Mucosa of gallbladder (tissue), 1 donor: ENCODE results near the gene RBM10. TPM values are rescaled to one million over a fixed set of nuclear protein-coding genes. Genes with fewer than 3 reads are reported as not detected.

Source experiments
- DNase-seq: peaks from one replicate; pipeline ENCODE4 v3.0.0-alpha.2; 2020; ENCODE audit warnings: low spot score
- total RNA-seq: library from RNA; stranded (reverse); gene quantifications from one replicate; pipeline ENCODE4 v1.2.1, GENCODE V29; 2021
- donor health status: DM: no; HTN: no; CAD: no.

RBM10 gene
- total RNA-seq, 1 donor from 2014 or later: 47.6 TPM

GRCh38 chrX:47148946-47149345 is 3.9 kb downstream of the RBM10 start:
- no peak for DNase-seq

GRCh38 chrX:47151435-47151834 is 6.4 kb downstream of the RBM10 start:
- DNase-seq: no peak

GRCh38 chrX:47156611-47157520 is 11.8 kb downstream of the RBM10 start:
- DNase-seq: no peak

GRCh38 chrX:47158131-47158530 is 13.1 kb downstream of the RBM10 start:
- DNase-seq: no peak

GRCh38 chrX:47158781-47159180 is 13.8 kb downstream of the RBM10 start:
- DNase-seq: no peak

- no peak for DNase-seq
Observed at GRCh38 chrX:47160781-47161180, 15.8 kb downstream of the RBM10 start.

GRCh38 chrX:47162927-47163583 is 18.0 kb downstream of the RBM10 start:
- no peak for DNase-seq

- no peak for DNase-seq
Observed at GRCh38 chrX:47164420-47164819, 19.4 kb downstream of the RBM10 start.

GRCh38 chrX:47166126-47166525 is 21.1 kb downstream of the RBM10 start:
- no peak for DNase-seq

- DNase-seq: no peak
Observed at GRCh38 chrX:47168495-47169073, 23.6 kb downstream of the RBM10 start.

GRCh38 chrX:47169273-47169672 is 24.3 kb downstream of the RBM10 start:
- DNase-seq: no peak

GRCh38 chrX:47169726-47170515 is 24.9 kb downstream of the RBM10 start:
- DNase-seq: no peak

GRCh38 chrX:47170861-47171692 is 26.1 kb downstream of the RBM10 start:
- DNase-seq: no peak

- DNase-seq: no peak
Observed at GRCh38 chrX:47171996-47172395, 27.0 kb downstream of the RBM10 start.

GRCh38 chrX:47172549-47172948 is 27.5 kb downstream of the RBM10 start:
- no peak for DNase-seq

GRCh38 chrX:47172971-47173792 is 28.2 kb downstream of the RBM10 start:
- DNase-seq: no peak

GRCh38 chrX:47174376-47174775 is 29.4 kb downstream of the RBM10 start:
- DNase-seq: no peak

GRCh38 chrX:47174846-47175587 is 30.0 kb downstream of the RBM10 start:
- no peak for DNase-seq

- DNase-seq: no peak
Observed at GRCh38 chrX:47175588-47175980, 30.6 kb downstream of the RBM10 start.
